Ishikawa (cell line): ENCODE data around the gene NTRK3.

Experiments
- CEBPB ChIP-seq: IDR thresholded peaks from 2 replicates; pipeline ENCODE4 v1.6.1; 2012
- CREB1 ChIP-seq: IDR thresholded peaks from 2 replicates; pipeline ENCODE4 v1.6.1; 2012; ENCODE audit warnings: low read depth
- EGR1 ChIP-seq: IDR thresholded peaks from 2 replicates; pipeline ENCODE4 v1.6.1; 2012
- EP300 ChIP-seq: IDR thresholded peaks from 2 replicates; pipeline ENCODE4 v1.6.1; 2012; ENCODE audit warnings: borderline replicate concordance
- FOXM1 ChIP-seq: IDR thresholded peaks from 2 replicates; pipeline ENCODE4 v1.6.1; 2012; ENCODE audit warnings: low read depth, borderline replicate concordance
- NFIC ChIP-seq: IDR thresholded peaks from 2 replicates; pipeline ENCODE4 v1.6.1; 2012
- RAD21 ChIP-seq: IDR thresholded peaks from 2 replicates; pipeline ENCODE4 v1.6.1; 2012; ENCODE audit warnings: low read depth
- TAF1 ChIP-seq: IDR thresholded peaks from 2 replicates; pipeline ENCODE4 v1.6.1; 2012; ENCODE audit warnings: low read depth, mild to moderate bottlenecking
- TCF12 ChIP-seq: IDR thresholded peaks from 2 replicates; pipeline ENCODE4 v1.6.1; 2012; ENCODE audit warnings: low read depth
- TEAD4 ChIP-seq: IDR thresholded peaks from 2 replicates; pipeline ENCODE4 v1.6.1; 2012
- YY1 ChIP-seq: IDR thresholded peaks from 2 replicates; pipeline ENCODE4 v1.6.1; 2012; ENCODE audit warnings: low read depth
- ZBTB7A ChIP-seq: IDR thresholded peaks from 2 replicates; pipeline ENCODE4 v1.6.1; 2012; ENCODE audit warnings: low read depth
- TF ChIP-seq, protein P1 (sequence below): IDR thresholded peaks from 2 replicates; pipeline ENCODE4 v1.6.1; 2012
- TF ChIP-seq, protein P2 (sequence below): IDR thresholded peaks from 2 replicates; pipeline ENCODE4 v1.6.1; 2012
- TF ChIP-seq, protein P3 (sequence below): IDR thresholded peaks from 2 replicates; pipeline ENCODE4 v1.6.1; 2012; ENCODE audit warnings: low read depth, mild to moderate bottlenecking

The NTRK3 gene

DNA sequence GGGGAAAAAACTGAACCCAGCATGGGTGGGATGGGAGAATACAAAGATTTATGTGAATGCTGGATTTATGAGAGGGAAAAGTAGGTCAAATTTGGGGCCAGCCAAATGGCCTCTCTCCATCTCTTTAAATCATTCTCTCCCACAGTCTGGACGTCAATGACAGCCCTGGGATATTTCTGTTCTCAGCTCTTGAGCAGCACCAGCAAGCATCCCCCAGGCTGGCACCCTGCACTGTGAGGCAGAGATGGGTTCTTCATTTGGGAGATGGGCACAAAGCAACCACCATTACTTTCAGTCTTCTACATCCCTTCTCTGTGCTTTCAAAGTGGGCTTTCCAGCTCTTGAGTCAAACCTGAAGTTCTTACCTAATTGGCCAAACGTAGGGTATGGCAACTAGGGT lies 321.0 kb downstream of the NTRK3 start:
- TF ChIP-seq, protein P1, sequence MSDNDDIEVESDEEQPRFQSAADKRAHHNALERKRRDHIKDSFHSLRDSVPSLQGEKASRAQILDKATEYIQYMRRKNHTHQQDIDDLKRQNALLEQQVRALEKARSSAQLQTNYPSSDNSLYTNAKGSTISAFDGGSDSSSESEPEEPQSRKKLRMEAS, result no peak
- TF ChIP-seq YY1 (no peak), TEAD4 (no peak)

DNA sequence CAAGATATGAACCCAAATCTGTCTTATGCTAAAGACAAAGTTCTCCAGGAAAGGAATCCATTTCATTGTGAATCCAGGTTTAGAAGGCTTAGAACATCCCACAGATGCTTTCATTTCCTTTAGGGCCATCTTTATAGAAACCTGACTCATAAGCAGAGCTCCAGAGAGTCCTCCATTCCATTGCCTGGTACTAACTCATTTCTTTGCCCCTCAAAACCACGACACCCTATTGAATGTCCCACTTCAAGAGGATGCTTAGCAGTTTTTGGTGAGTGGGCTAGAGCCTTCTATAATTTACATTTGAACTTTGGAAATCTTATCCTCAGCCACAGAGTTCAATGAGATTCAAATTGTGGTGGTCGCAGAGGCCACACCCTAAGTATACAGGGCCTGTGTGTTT lies 325.0 kb downstream of the NTRK3 start:
- TF ChIP-seq TCF12 (no peak), YY1 (no peak), EGR1 (no peak), TAF1 (no peak), FOXM1 (no peak), CEBPB (no peak)
- TF ChIP-seq, protein P2, sequence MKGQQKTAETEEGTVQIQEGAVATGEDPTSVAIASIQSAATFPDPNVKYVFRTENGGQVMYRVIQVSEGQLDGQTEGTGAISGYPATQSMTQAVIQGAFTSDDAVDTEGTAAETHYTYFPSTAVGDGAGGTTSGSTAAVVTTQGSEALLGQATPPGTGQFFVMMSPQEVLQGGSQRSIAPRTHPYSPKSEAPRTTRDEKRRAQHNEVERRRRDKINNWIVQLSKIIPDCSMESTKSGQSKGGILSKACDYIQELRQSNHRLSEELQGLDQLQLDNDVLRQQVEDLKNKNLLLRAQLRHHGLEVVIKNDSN, result no peak
- TF ChIP-seq, protein P1, result no peak

DNA sequence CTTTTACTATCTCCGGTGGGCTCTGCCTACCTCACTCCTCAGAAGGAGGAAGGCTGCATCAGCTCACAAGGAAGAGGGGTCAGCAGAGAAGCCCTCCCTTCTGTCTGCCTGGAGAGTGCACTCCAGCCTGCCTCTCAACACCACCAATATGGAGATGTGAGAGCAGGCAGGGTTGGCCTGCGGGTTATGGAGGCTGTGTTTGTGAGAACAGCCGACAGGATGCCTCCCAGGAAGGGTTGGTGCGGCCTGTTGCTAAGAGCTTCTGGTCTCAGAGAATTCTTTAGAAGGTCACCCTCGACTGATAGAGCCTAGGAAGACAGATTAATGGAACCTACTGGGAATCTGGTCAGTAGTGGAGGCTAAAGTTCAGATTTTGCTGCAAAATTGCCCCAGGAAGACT lies 326.1 kb downstream of the NTRK3 start:
- TF ChIP-seq EGR1, result no peak
- TF ChIP-seq, protein P2, result no peak
- TF ChIP-seq, protein P3, sequence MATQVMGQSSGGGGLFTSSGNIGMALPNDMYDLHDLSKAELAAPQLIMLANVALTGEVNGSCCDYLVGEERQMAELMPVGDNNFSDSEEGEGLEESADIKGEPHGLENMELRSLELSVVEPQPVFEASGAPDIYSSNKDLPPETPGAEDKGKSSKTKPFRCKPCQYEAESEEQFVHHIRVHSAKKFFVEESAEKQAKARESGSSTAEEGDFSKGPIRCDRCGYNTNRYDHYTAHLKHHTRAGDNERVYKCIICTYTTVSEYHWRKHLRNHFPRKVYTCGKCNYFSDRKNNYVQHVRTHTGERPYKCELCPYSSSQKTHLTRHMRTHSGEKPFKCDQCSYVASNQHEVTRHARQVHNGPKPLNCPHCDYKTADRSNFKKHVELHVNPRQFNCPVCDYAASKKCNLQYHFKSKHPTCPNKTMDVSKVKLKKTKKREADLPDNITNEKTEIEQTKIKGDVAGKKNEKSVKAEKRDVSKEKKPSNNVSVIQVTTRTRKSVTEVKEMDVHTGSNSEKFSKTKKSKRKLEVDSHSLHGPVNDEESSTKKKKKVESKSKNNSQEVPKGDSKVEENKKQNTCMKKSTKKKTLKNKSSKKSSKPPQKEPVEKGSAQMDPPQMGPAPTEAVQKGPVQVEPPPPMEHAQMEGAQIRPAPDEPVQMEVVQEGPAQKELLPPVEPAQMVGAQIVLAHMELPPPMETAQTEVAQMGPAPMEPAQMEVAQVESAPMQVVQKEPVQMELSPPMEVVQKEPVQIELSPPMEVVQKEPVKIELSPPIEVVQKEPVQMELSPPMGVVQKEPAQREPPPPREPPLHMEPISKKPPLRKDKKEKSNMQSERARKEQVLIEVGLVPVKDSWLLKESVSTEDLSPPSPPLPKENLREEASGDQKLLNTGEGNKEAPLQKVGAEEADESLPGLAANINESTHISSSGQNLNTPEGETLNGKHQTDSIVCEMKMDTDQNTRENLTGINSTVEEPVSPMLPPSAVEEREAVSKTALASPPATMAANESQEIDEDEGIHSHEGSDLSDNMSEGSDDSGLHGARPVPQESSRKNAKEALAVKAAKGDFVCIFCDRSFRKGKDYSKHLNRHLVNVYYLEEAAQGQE, result no peak
- TF ChIP-seq, protein P1, result no peak
- TF ChIP-seq EP300, result no peak
- no peak for TF ChIP-seq CEBPB
- TF ChIP-seq TAF1, result no peak
- TF ChIP-seq TEAD4, result no peak
- no peak for TF ChIP-seq YY1
- no peak for TF ChIP-seq NFIC
- no peak for TF ChIP-seq CREB1
- TF ChIP-seq ZBTB7A, result no peak
- TF ChIP-seq TCF12, result no peak
- no peak for TF ChIP-seq FOXM1
- no peak for TF ChIP-seq RAD21

DNA sequence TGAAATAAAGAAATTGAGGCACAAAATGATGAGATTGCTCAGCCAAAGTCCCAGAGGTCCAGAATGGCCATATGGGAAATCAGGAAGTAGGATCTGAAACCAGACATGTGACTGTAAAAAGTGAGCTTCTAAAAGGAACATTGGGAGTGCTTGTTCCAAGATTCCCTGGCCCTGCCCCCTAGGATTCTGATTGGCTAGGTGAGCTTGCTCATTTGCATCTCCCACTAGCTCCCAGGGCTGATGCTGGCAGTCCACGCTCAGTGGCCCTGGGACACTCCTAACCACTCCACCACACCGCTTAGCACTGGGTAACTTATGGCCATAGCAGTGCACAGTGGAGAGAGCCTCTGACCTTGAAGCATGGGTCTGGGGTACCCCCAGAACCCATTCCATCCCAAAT lies 326.7 kb downstream of the NTRK3 start:
- TF ChIP-seq, protein P2, result 0 out of 2 replicates have a peak, but pooled peaks have one; percentile 14
- no peak for TF ChIP-seq FOXM1

DNA sequence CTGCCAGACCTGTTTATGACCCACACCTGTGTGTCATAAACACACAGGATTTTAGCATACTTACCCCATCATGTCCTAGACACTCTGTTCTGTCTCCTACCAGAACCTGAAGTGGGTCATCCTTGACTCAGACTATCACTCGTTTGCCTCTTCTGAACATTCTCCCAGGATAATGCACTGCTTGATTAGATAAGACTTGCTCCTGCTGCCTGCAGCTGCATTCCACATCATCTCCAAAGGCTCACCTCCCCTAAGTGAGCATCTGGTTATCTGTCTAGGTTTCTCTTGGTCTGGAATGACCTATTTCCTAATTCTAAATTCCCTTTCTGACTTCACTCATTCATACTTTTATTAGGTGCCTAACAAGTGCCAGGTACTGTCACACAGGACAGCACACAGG lies 332.1 kb downstream of the NTRK3 start:
- no peak for TF ChIP-seq CREB1
- TF ChIP-seq, protein P2, result no peak
- no peak for TF ChIP-seq EGR1
- TF ChIP-seq, protein P3, result no peak
- TF ChIP-seq, protein P1, result no peak
- TF ChIP-seq NFIC, result no peak

DNA sequence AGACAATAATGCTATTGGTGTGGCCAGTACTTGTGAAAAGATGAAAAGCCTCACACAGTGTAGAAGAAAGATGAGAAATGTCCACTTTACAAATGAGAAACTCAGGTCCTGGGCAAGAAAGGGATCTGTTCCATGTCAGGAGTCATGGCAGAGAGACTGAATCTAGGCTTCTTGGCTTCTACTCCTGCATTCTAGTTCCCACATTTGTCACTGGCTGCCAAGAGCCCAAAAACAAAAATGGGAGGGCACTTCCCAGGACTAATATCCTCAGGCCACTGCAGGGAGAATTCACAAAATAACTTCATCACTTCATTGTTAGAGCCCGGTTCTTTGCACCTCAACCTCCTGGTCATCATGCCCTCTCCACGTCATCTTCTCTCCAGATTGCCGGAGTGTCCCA lies 337.5 kb downstream of the NTRK3 start:
- TF ChIP-seq CREB1 (no peak), CEBPB (no peak), YY1 (no peak), FOXM1 (no peak), NFIC (no peak), EGR1 (no peak), EP300 (no peak), TEAD4 (no peak), ZBTB7A (no peak), TAF1 (no peak), TCF12 (no peak), RAD21 (no peak)
- TF ChIP-seq, protein P1, result no peak
- TF ChIP-seq, protein P3, result no peak
- TF ChIP-seq, protein P2, result no peak
